Spleen (tissue), 11 donors: ENCODE measurements around the gene GREB1. TPM values are rescaled to one million over a fixed set of nuclear protein-coding genes. Genes with fewer than 3 reads are reported as not detected.

Source experiments
- DNase-seq: peaks from one replicate; pipeline ENCODE4 v3.0.0-alpha.2; 2020
- H3K27ac ChIP-seq, 8 donors: fragments of 200-600 bp; sonication (generic) in 7 of 8; 1 replicate in 4 of 8; 2 replicates in 4 of 8; pipeline versions ENCODE4 v1.5.0 to v1.8.0; 2016 to 2021; ENCODE audit warnings: inconsistent platforms in 4 of 8, mild to moderate bottlenecking in 4 of 8, moderate library complexity in 1 of 8
- H3K27me3 ChIP-seq, 7 donors: fragments of 200-600 bp; sonication (generic) in 6 of 7; replicated peaks in 1 of 7; 1 replicate in 4 of 7; 2 replicates in 3 of 7; pipeline versions ENCODE4 v1.5.0 to v1.8.0; 2016 to 2021; ENCODE audit warnings: inconsistent platforms in 3 of 7, mild to moderate bottlenecking in 1 of 7
- H3K36me3 ChIP-seq, 6 donors: fragments of 200-600 bp; sonication (generic) in 5 of 6; 1 replicate in 4 of 6; 2 replicates in 2 of 6; pipeline versions ENCODE4 v1.5.0 to v1.8.0; 2016 to 2021; ENCODE audit warnings: inconsistent platforms in 2 of 6
- H3K4me1 ChIP-seq, 6 donors: fragments of 200-600 bp; sonication (generic) in 5 of 6; 1 replicate in 3 of 6; 2 replicates in 3 of 6; pipeline versions ENCODE4 v1.5.0 to v1.8.0; 2016 to 2021; ENCODE audit warnings: inconsistent platforms in 3 of 6
- H3K4me3 ChIP-seq, 8 donors: fragments of 200-600 bp; sonication (generic) in 7 of 8; 1 replicate in 4 of 8; 2 replicates in 4 of 8; pipeline versions ENCODE4 v1.5.0 to v1.8.0; 2016 to 2021; ENCODE audit warnings: inconsistent platforms in 4 of 8, mild to moderate bottlenecking in 4 of 8, moderate library complexity in 2 of 8
- H3K9me3 ChIP-seq, 8 donors: fragments of 200-600 bp; sonication (generic) in 7 of 8; 1 replicate in 4 of 8; 2 replicates in 4 of 8; pipeline versions ENCODE4 v1.5.0 to v1.8.0; 2016 to 2021; ENCODE audit warnings: inconsistent platforms in 4 of 8
- CTCF ChIP-seq, 11 experiments: fragments of 200-600 bp in 7 of 11; fragments of 450-650 bp in 4 of 11; sonication (generic) in 4 of 11; IDR thresholded peaks in 8 of 11; conservative IDR thresholded peaks in 3 of 11; 1 replicate in 7 of 11; 2 replicates in 4 of 11; pipeline versions ENCODE4 v1.4.0 to v1.8.0; 2016 to 2021; ENCODE audit warnings: antibody characterized with exemption in 11 of 11, inconsistent platforms in 4 of 11, mild to moderate bottlenecking in 1 of 11
- POLR2A ChIP-seq, 3 donors: fragments of 450-650 bp; IDR thresholded peaks; one replicate each; pipeline ENCODE4 v1.5.1; 2017; ENCODE audit warnings: antibody characterized with exemption in 3 of 3, mild to moderate bottlenecking in 1 of 3
- POLR2AphosphoS5 ChIP-seq, 3 donors: sonication (generic); formaldehyde crosslinking; IDR thresholded peaks; one replicate each; pipeline ENCODE4 v1.5.1; 2017; ENCODE audit warnings: antibody characterized with exemption in 3 of 3
- WGBS, 5 donors: extraction: QIAGEN DNeasy Blood & Tissue Kit in 3 of 5; methylation state at CpG; one replicate each; pipeline versions ENCODE4 v1.1.5 to v1.1.7; 2013 to 2018; 5-methylcytosine and 5-hydroxymethylcytosine counted together
- intact Hi-C: fragments of 100-400 bp; cut with DNase I; formaldehyde crosslinking; loops from one replicate; pipeline ENCODE4 v1.15.0; 2023; ENCODE audit warnings: low total_unique reads
- polyA plus RNA-seq, 3 donors: library from polyadenylated mRNA; stranded (reverse); fragments of 200-250 nt; gene quantifications; one replicate each; pipeline ENCODE4 v1.2.1, GENCODE V29; 2013
- total RNA-seq, 7 donors: library from RNA; depleted of rRNA in 3 of 7; stranded (reverse); fragments of >200 nt in 3 of 7; fragmentation: NEBNext Ultra II Directional in 4 of 7; extraction: Animal tissue kit (Norgen Biotek cat#: 25700) in 4 of 7; gene quantifications; one replicate each; pipeline versions ENCODE4 v1.1.0 to v1.2.1, GENCODE V29; 2016 to 2021
- donor health status: healthy with polysubstance abuse.
- donor health status: DM: no; HTN: no; CAD: no; lungs with moderate emphysema.
- donor health status: DM: no; HTN: no; CAD: no.
- donor health status: Bipolar disorder and iron deficiency.
- donor health status: healthy.
- donor health status: DM: no; HTN: no; CAD: no.
- donor health status: DM: yes; HTN: yes; CAD: no.

Gene GREB1
- total and polyA plus RNA-seq, 10 donors: 0.06 to 1.6 (median 0.51) TPM; not detected in 1

- Histone ChIP-seq H3K9me3 (peaks cover 0 to 10% (median 5%) of the 10 kb centered on the region in 8 donors), H3K36me3 (no peaks in the 10 kb centered on the region), H3K27me3 (peaks cover 0 to 32% (median 0%) of the 10 kb centered on the region in 7 donors), H3K4me3 (no peak overlapping the region), H3K27ac (no peak overlapping the region), H3K4me1 (no peaks in the 10 kb centered on the region)
- no peak for TF ChIP-seq CTCF (IDR thresholded peaks at IDR 0.05 in 8 of 11, conservative IDR thresholded peaks at IDR 0.05 in 3 of 11)
- TF ChIP-seq POLR2A (IDR thresholded peaks at IDR 0.05): no peak
- no peak for TF ChIP-seq POLR2AphosphoS5 (IDR thresholded peaks at IDR 0.05)
- WGBS, 5 donors: 72 to 91% (median 84%) methylated on average over 3 of the region's 3 CpGs
- DNase-seq: no peak
- intact Hi-C loops: no loop called here
These were observed 19.6 kb upstream of the GREB1 start for GRCh38 chr2:11514081-11514730.

- peaks cover 0 to 15% (median 11%) of the 10 kb centered on the region in 8 donors for H3K9me3 ChIP-seq
- H3K36me3 ChIP-seq: no peaks in the 10 kb centered on the region
- 81 to 96% (median 87%) methylated on average over 6 of the region's 6 CpGs for WGBS, 5 donors
- TF ChIP-seq CTCF (IDR thresholded peaks at IDR 0.05 in 8 of 11, conservative IDR thresholded peaks at IDR 0.05 in 3 of 11) (no peak), POLR2A (IDR thresholded peaks at IDR 0.05) (no peak), POLR2AphosphoS5 (IDR thresholded peaks at IDR 0.05) (no peak)
- H3K27me3 ChIP-seq: peaks cover 0 to 32% (median 0%) of the 10 kb centered on the region in 7 donors
- intact Hi-C loops: no loop called here
- no peaks in the 10 kb centered on the region for H3K4me1 ChIP-seq
- no peak overlapping the region for H3K4me3 ChIP-seq
- no peak overlapping the region for H3K27ac ChIP-seq
- no peak for DNase-seq
These were observed 18.9 kb upstream of the GREB1 start for GRCh38 chr2:11514904-11515303.

- H3K9me3 ChIP-seq: peaks cover 0 to 20% (median 14%) of the 10 kb centered on the region in 8 donors
- 55 to 67% (median 62%) methylated on average over 6 of the region's 6 CpGs for WGBS, 5 donors
- DNase-seq: no peak
- H3K36me3 ChIP-seq: no peaks in the 10 kb centered on the region
- TF ChIP-seq CTCF (IDR thresholded peaks at IDR 0.05 in 8 of 11, conservative IDR thresholded peaks at IDR 0.05 in 3 of 11): no peak
- TF ChIP-seq POLR2A (IDR thresholded peaks at IDR 0.05): no peak
- TF ChIP-seq POLR2AphosphoS5 (IDR thresholded peaks at IDR 0.05): no peak
- H3K4me1 ChIP-seq: no peaks in the 10 kb centered on the region
- H3K27me3 ChIP-seq: peaks cover 0 to 32% (median 0%) of the 10 kb centered on the region in 7 donors
- H3K4me3 ChIP-seq: no peak overlapping the region
- H3K27ac ChIP-seq: no peak overlapping the region
- intact Hi-C loops: no loop called here
These were observed 18.3 kb upstream of the GREB1 start for GRCh38 chr2:11515490-11515981.

DNA sequence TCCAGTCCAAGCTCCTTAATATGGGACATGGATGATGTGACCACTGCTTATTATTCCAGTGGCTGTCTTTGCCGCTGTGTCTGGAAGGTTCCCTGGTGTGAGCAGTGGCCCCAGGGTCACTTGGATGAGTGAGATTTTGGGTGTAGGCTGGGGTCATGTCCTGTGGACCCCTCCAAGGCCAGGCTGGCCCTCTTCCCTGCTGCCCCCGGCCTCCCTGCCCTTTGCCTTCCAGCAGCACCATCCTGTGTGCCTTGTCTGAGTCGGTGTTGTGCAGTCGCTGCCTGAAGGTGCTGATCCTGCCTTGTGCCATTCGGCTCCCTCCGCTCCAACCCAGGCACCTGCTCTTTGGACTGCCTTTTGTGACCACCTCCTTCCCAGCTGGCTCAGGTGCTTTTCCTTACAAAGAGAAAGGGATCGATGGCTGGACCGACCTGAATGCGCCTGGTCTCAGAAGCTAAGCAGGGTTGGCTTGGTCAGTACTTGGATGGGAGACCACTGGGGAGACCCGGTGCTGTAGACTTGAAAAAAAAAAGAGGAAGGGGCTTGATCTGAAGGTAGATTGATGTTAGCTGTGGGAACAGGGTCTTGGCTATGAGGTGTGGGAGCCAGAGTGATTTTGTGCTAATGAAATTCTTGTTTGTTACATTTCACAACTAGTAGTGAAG, 16.7 kb upstream of the GREB1 start:
- Histone ChIP-seq H3K4me1 (no peaks in the 10 kb centered on the region), H3K36me3 (no peaks in the 10 kb centered on the region), H3K9me3 (peaks cover 0 to 20% (median 14%) of the 10 kb centered on the region in 8 donors), H3K27ac (no peak overlapping the region), H3K4me3 (no peak overlapping the region), H3K27me3 (peaks cover 0 to 20% (median 0%) of the 10 kb centered on the region in 7 donors)
- TF ChIP-seq POLR2A (IDR thresholded peaks at IDR 0.05) (no peak), CTCF (IDR thresholded peaks at IDR 0.05 in 8 of 11, conservative IDR thresholded peaks at IDR 0.05 in 3 of 11) (no peak), POLR2AphosphoS5 (IDR thresholded peaks at IDR 0.05) (no peak)
- intact Hi-C loops: no loop called here
- DNase-seq: no peak
- 82 to 94% (median 87%) methylated on average over 10 of the region's 10 CpGs for WGBS, 5 donors
